Calu3 (cell line): Measurements from ENCODE around the gene SLC24A3. TPM values are rescaled to one million over a fixed set of nuclear protein-coding genes. Genes with fewer than 3 reads are reported as not detected.

Experiments used
- BruUV-seq: library from RNA; stranded (reverse); fragments of 400-500 nt; replicated peaks from 2 replicates; lab custom pipeline; 2021; lab: Mats Ljungman, UMichigan
- CTCF ChIA-PET: fragments of 300-600 bp; sonication (Branson Sonifier 250); formaldehyde crosslinking; loops from one replicate; lab custom pipeline; 2022; ENCODE audit warnings: antibody characterized with exemption; lab: Charles Lee
- DNase-seq: peaks from one replicate; pipeline ENCODE4 v3.0.0; 2022
- H3K27ac Mint-ChIP-seq: one replicate; pipeline ENCODE4 v1.8.0; 2022; ENCODE audit warnings: mixed read lengths; ENCODE audit not compliant: unreplicated experiment
- H3K27me3 Mint-ChIP-seq: one replicate; pipeline ENCODE4 v1.8.0; 2022; ENCODE audit warnings: mixed read lengths; ENCODE audit not compliant: unreplicated experiment
- H3K36me3 Mint-ChIP-seq: one replicate; pipeline ENCODE4 v1.8.0; 2022; ENCODE audit warnings: mild to moderate bottlenecking, moderate library complexity, mixed read lengths; ENCODE audit not compliant: insufficient read depth, unreplicated experiment
- H3K4me1 Mint-ChIP-seq: one replicate; pipeline ENCODE4 v1.8.0; 2022; ENCODE audit warnings: mild to moderate bottlenecking, low read depth, mixed read lengths; ENCODE audit not compliant: unreplicated experiment
- H3K4me3 Mint-ChIP-seq: one replicate; pipeline ENCODE4 v1.8.0; 2022; ENCODE audit warnings: mild to moderate bottlenecking, low read depth, moderate library complexity, mixed read lengths; ENCODE audit not compliant: unreplicated experiment
- H3K9me3 Mint-ChIP-seq: one replicate; pipeline ENCODE4 v1.8.0; 2022; ENCODE audit warnings: low read depth, mixed read lengths; ENCODE audit not compliant: unreplicated experiment
- intact Hi-C: fragments of 100-400 bp; cut with micrococcal nuclease; formaldehyde crosslinking; loops from one replicate; pipeline ENCODE4 v1.10.0; 2022; ENCODE audit not compliant: unreplicated experiment
- total RNA-seq: library from RNA; stranded (reverse); gene quantifications from 2 replicates; pipeline ENCODE4 v1.2.3, GENCODE V29; 2022
- TF ChIP-seq, protein P1 (sequence below): fragments of 200-600 bp; IDR thresholded peaks from one replicate; pipeline ENCODE4 v1.8.0; 2022; ENCODE audit warnings: antibody characterized with exemption; ENCODE audit not compliant: unreplicated experiment

The SLC24A3 gene
- total RNA-seq, 1 experiment from 2014 or later, result not detected

GRCh38 chr20:19723813-19724430 is 511.5 kb downstream of the SLC24A3 start:
- no peaks in the 10 kb centered on the region for H3K9me3 Mint-ChIP-seq
- no peaks in the 10 kb centered on the region for H3K4me1 Mint-ChIP-seq
- TF ChIP-seq, protein P1, sequence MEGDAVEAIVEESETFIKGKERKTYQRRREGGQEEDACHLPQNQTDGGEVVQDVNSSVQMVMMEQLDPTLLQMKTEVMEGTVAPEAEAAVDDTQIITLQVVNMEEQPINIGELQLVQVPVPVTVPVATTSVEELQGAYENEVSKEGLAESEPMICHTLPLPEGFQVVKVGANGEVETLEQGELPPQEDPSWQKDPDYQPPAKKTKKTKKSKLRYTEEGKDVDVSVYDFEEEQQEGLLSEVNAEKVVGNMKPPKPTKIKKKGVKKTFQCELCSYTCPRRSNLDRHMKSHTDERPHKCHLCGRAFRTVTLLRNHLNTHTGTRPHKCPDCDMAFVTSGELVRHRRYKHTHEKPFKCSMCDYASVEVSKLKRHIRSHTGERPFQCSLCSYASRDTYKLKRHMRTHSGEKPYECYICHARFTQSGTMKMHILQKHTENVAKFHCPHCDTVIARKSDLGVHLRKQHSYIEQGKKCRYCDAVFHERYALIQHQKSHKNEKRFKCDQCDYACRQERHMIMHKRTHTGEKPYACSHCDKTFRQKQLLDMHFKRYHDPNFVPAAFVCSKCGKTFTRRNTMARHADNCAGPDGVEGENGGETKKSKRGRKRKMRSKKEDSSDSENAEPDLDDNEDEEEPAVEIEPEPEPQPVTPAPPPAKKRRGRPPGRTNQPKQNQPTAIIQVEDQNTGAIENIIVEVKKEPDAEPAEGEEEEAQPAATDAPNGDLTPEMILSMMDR, result no peak
- peaks cover 4% of the 10 kb centered on the region for H3K36me3 Mint-ChIP-seq
- DNase-seq, result no peak
- BruUV-seq, result no TSS peak
- no peak overlapping the region for H3K27ac Mint-ChIP-seq
- intact Hi-C loops, result no loop called here
- H3K4me3 Mint-ChIP-seq, result no peak overlapping the region
- peaks cover 29% of the 10 kb centered on the region for H3K27me3 Mint-ChIP-seq
- CTCF ChIA-PET, result no interaction called here

DNA sequence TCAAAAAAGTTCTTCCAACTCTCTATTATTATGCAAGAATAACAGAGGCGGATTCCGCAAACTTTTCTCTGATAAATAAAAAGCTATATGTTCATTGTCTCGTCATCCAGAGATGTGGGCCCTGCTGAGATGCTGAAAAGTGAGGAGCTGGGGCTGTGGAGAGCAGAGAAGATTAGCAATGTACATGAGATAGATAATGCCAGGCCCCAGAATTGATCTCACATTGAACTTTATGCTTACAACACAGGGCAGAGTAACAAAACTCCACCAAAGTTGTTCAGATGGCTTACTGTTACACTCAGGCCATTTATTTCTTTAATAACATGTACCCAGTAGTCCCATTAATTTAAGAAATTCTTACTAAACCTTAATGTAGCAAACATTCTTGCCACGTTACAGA is 512.9 kb downstream of the SLC24A3 start:
- Mint-ChIP-seq H3K27ac (no peak overlapping the region), H3K27me3 (peaks cover 15% of the 10 kb centered on the region), H3K9me3 (no peaks in the 10 kb centered on the region), H3K36me3 (no peaks in the 10 kb centered on the region), H3K4me3 (no peak overlapping the region), H3K4me1 (no peaks in the 10 kb centered on the region)
- TF ChIP-seq, protein P1, result no peak
- CTCF ChIA-PET, result no interaction called here
- BruUV-seq, result no TSS peak
- no peak for DNase-seq
- intact Hi-C loops, result no loop called here

- CTCF ChIA-PET, result no interaction called here
- peaks cover 9% of the 10 kb centered on the region for H3K27me3 Mint-ChIP-seq
- BruUV-seq, result no TSS peak
- no peaks in the 10 kb centered on the region for H3K36me3 Mint-ChIP-seq
- no peaks in the 10 kb centered on the region for H3K4me1 Mint-ChIP-seq
- no peak overlapping the region for H3K27ac Mint-ChIP-seq
- no peak overlapping the region for H3K4me3 Mint-ChIP-seq
- no peaks in the 10 kb centered on the region for H3K9me3 Mint-ChIP-seq
- TF ChIP-seq, protein P1, result no peak
- no peak for DNase-seq
- intact Hi-C loops, result no loop called here
These were observed 513.5 kb downstream of the SLC24A3 start for GRCh38 chr20:19725814-19726525.

- DNase-seq, result no peak
- Mint-ChIP-seq H3K27me3 (no peaks in the 10 kb centered on the region), H3K9me3 (no peaks in the 10 kb centered on the region), H3K4me3 (no peak overlapping the region), H3K4me1 (no peaks in the 10 kb centered on the region), H3K36me3 (no peaks in the 10 kb centered on the region), H3K27ac (no peak overlapping the region)
- TF ChIP-seq, protein P1, result no peak
- BruUV-seq, result no TSS peak
- intact Hi-C loops, result no loop called here
- CTCF ChIA-PET, result no interaction called here
These were observed 514.9 kb downstream of the SLC24A3 start for GRCh38 chr20:19727251-19727847.
